AG04450 (cell line): Measurements from ENCODE around the gene SLC25A3. TPM values are rescaled to one million over a fixed set of nuclear protein-coding genes. Genes with fewer than 3 reads are reported as not detected.

Source experiments
- CTCF ChIA-PET: fragments of 300-600, 350-600 bp; formaldehyde crosslinking; extraction: SDS; loops from one replicate; lab custom pipeline; 2022; ENCODE audit warnings: antibody characterized with exemption, inconsistent platforms; lab: Charles Lee
- POLR2A ChIA-PET: fragments of 350-600 bp; formaldehyde crosslinking; extraction: SDS; loops from one replicate; lab custom pipeline; 2021; ENCODE audit warnings: antibody characterized with exemption, inconsistent platforms; lab: Yijun Ruan, JAX
- DNase-seq: peaks from one replicate; pipeline ENCODE4 v3.0.0-alpha.2; 2011; ENCODE audit warnings: low read depth, low spot score
- H3K27ac ChIP-seq: one replicate; pipeline ENCODE4 v1.5.1; 2012; ENCODE audit warnings: low read depth, low read length, control low read depth
- H3K27me3 ChIP-seq: one replicate; pipeline ENCODE4 v1.6.0; 2012; ENCODE audit warnings: low read length; ENCODE audit not compliant: control insufficient read depth, insufficient read depth
- H3K4me3 ChIP-seq: 2 replicates; pipeline ENCODE4 v1.5.1; 2011; ENCODE audit warnings: mild to moderate bottlenecking, low read depth, low read length, control low read depth
- H3K9me3 ChIP-seq: 2 replicates; pipeline ENCODE4 v1.5.1; 2012; ENCODE audit warnings: low read length; ENCODE audit not compliant: control insufficient read depth, insufficient read depth
- CTCF ChIP-seq: IDR thresholded peaks from 2 replicates; pipeline ENCODE4 v1.5.1; 2011; ENCODE audit warnings: low read depth, low read length, control low read depth, inconsistent platforms
- polyA minus RNA-seq: library from RNA; depleted of rRNA, polyadenylated mRNA; stranded (reverse); fragments of >200 nt; gene quantifications from 2 replicates; pipeline ENCODE4 v1.2.3, GENCODE V29; 2011; rRNA and poly(A)+ RNA removed
- polyA plus RNA-seq: library from polyadenylated mRNA; depleted of rRNA; stranded (reverse); fragments of >200 nt; gene quantifications from 2 replicates; pipeline ENCODE4 v1.2.3, GENCODE V29; 2011; rRNA removed

Gene SLC25A3
- 974 and 1,138 TPM in 2 replicates for polyA plus RNA-seq
- 489 and 622 TPM in 2 replicates for polyA minus RNA-seq

- Histone ChIP-seq H3K4me3 (peak within 1 kb of the TSS; percentile 99), H3K9me3 (peaks cover 5% of the 10 kb centered on the region; the same call in 1 of the 2 replicates), H3K27ac (peak within 1 kb of the TSS; percentile 92), H3K27me3 (no peaks in the 10 kb centered on the region)
- TF ChIP-seq CTCF: no peak
- CTCF ChIA-PET: interaction anchor here (0.7 to 6.5 kb wide), 5 partner anchors 27 to 167 kb away, joined by 3 to 59 read pairs (median 4); no protein-coding TSS in a partner anchor
- POLR2A ChIA-PET: interaction anchor here (0.6 to 3.2 kb wide), 15 partner anchors 10 to 1711 kb away, joined by 3 to 25 read pairs (median 4); partner anchors contain the start of genes APAF1 and IKBIP
- DNase-seq: peak; percentile 98
Observed at GRCh38 chr12:98593351-98594049, at the start of gene SLC25A3. Gene SLC25A3, plus strand, starts transcription at chr12:98593686. Its CDS starts 293 bp downstream, at chr12:98593979.

GRCh38 chr12:98543701-98544100, 49.8 kb upstream of the SLC25A3 start:
- no peak for TF ChIP-seq CTCF
- no peak for DNase-seq
- Histone ChIP-seq H3K27ac (no peak overlapping the region), H3K9me3 (no peaks in the 10 kb centered on the region), H3K4me3 (no peak overlapping the region), H3K27me3 (no peaks in the 10 kb centered on the region)
- POLR2A ChIA-PET: no interaction called here
- CTCF ChIA-PET: interaction anchor here (0.6 to 4.6 kb wide), 8 partner anchors 10 to 110 kb away, joined by 3 to 42 read pairs (median 4); no protein-coding TSS in a partner anchor

GRCh38 chr12:98544751-98545150, 48.7 kb upstream of the SLC25A3 start:
- no peak for TF ChIP-seq CTCF
- Histone ChIP-seq H3K27ac (no peak overlapping the region), H3K4me3 (no peak overlapping the region), H3K9me3 (no peaks in the 10 kb centered on the region), H3K27me3 (no peaks in the 10 kb centered on the region)
- POLR2A ChIA-PET: no interaction called here
- DNase-seq: no peak
- CTCF ChIA-PET: interaction anchor here (0.6 to 4.6 kb wide), 8 partner anchors 11 to 245 kb away, joined by 3 to 42 read pairs (median 3); no protein-coding TSS in a partner anchor

GRCh38 chr12:98549371-98550110, 43.9 kb upstream of the SLC25A3 start:
- CTCF ChIA-PET: interaction anchor here (0.8 to 6.4 kb wide), 3 partner anchors 16 to 123 kb away, joined by 3 to 58 read pairs (median 25); no protein-coding TSS in a partner anchor

More at GRCh38 chr12:98549371-98550110, 43.9 kb upstream of the SLC25A3 start:
- no peak overlapping the region for H3K27ac ChIP-seq
- H3K4me3 ChIP-seq: no peak overlapping the region
- H3K9me3 ChIP-seq: no peaks in the 10 kb centered on the region
- DNase-seq: no peak
- no peaks in the 10 kb centered on the region for H3K27me3 ChIP-seq
- POLR2A ChIA-PET: no interaction called here
- no peak for TF ChIP-seq CTCF
